A549 (cell line): Measurements from ENCODE around the gene PTPRE. TPM values are rescaled to one million over a fixed set of nuclear protein-coding genes. Genes with fewer than 3 reads are reported as not detected.
A peak's percentile ranks its signal among the peaks of the same experiment; 100 is the strongest.

Experiments used
- ATAC-seq, 2 experiments: fragments of 200-7000 bp in 1 of 2; fragments of >200 bp in 1 of 2; cut with Nextera tagmentation in 1 of 2; cut with Tn5 transposase in 1 of 2; 3 replicates each; pipeline versions ENCODE4 v1.8.0 to v1.9.1; 2018 to 2020; ENCODE audit warnings: mild to moderate bottlenecking in 1 of 2, moderate library complexity in 1 of 2
- CTCF ChIA-PET: fragments of 300-600 bp; sonication (Branson Sonifier 250); formaldehyde crosslinking; extraction: SDS; loops from one replicate; lab custom pipeline; 2021; ENCODE audit warnings: antibody characterized with exemption, inconsistent platforms; lab: Yijun Ruan, JAX
- POLR2A ChIA-PET: fragments of 350-600 bp; formaldehyde crosslinking; extraction: SDS; loops from one replicate; lab custom pipeline; 2021; ENCODE audit warnings: antibody characterized with exemption, inconsistent platforms; lab: Yijun Ruan, JAX
- DNase-seq, 2 experiments: peaks; one replicate each; pipeline versions ENCODE4 v3.0.0 to v3.0.0-alpha.2; 2011 to 2016; ENCODE audit warnings: low read depth in 1 of 2, low spot score in 1 of 2
- FAIRE-seq: peaks from 2 replicates; lab custom pipeline; 2011; peaks lifted over from hg19 to GRCh38; lab: Jason Lieb, UNC
- H3K27ac ChIP-seq, 2 experiments: fragments of >200 bp; sonication (Bioruptor Twin); formaldehyde crosslinking; 3 replicates each; pipeline ENCODE4 v1.5.1; 2016 to 2017
- H3K4me1 ChIP-seq: fragments of >200 bp; sonication (Bioruptor Twin); formaldehyde crosslinking; 3 replicates; pipeline ENCODE4 v1.6.1; 2016
- H3K4me2 ChIP-seq: fragments of >200 bp; sonication (Bioruptor Twin); formaldehyde crosslinking; 3 replicates; pipeline ENCODE4 v1.6.1; 2016
- H3K4me3 ChIP-seq: fragments of >200 bp; sonication (Bioruptor Twin); formaldehyde crosslinking; 3 replicates; pipeline ENCODE4 v1.5.1; 2016
- H3K9me3 ChIP-seq: fragments of >200 bp; sonication (Bioruptor Twin); formaldehyde crosslinking; 3 replicates; pipeline ENCODE4 v1.6.1; 2016
- ATOH8 ChIP-seq: fragments of 250-450 bp; sonication (Bioruptor Pico); IDR thresholded peaks from 2 replicates; pipeline ENCODE4 v1.5.0; 2020; ENCODE audit warnings: low read depth, mild to moderate bottlenecking, moderate library complexity
- CEBPB ChIP-seq, 2 experiments: fragments of >200 bp in 1 of 2; sonication (Bioruptor Twin) in 1 of 2; formaldehyde crosslinking in 1 of 2; IDR thresholded peaks; 2 replicates each; pipeline ENCODE4 v1.6.1; 2012 to 2016
- CHD2 ChIP-seq: fragments of 150-350 bp; IDR thresholded peaks from 2 replicates; pipeline ENCODE4 v1.6.1; 2014; ENCODE audit warnings: low read length; ENCODE audit not compliant: partially characterized antibody
- FOSB ChIP-seq: fragments of 250-450 bp; sonication (Bioruptor Pico); IDR thresholded peaks from 2 replicates; pipeline ENCODE4 v1.5.0; 2020; ENCODE audit warnings: mild to moderate bottlenecking, moderate library complexity
- FOXS1 ChIP-seq: fragments of 250-450 bp; sonication (Bioruptor Pico); IDR thresholded peaks from 2 replicates; pipeline ENCODE4 v1.5.0; 2020; ENCODE audit warnings: mild to moderate bottlenecking, moderate library complexity
- GATA3 ChIP-seq: IDR thresholded peaks from 2 replicates; pipeline ENCODE4 v1.6.1; 2012; ENCODE audit warnings: borderline replicate concordance
- HMGXB4 ChIP-seq: fragments of 250-450 bp; sonication (Bioruptor Pico); IDR thresholded peaks from 2 replicates; pipeline ENCODE4 v1.5.0; 2021; ENCODE audit warnings: mild to moderate bottlenecking, moderate library complexity, borderline replicate concordance
- HOXA7 ChIP-seq: fragments of 250-450 bp; sonication (Bioruptor Pico); IDR thresholded peaks from 2 replicates; pipeline ENCODE4 v1.5.0; 2020; ENCODE audit warnings: mild to moderate bottlenecking, moderate library complexity
- HOXB13 ChIP-seq: fragments of 250-450 bp; sonication (Bioruptor Pico); IDR thresholded peaks from 2 replicates; pipeline ENCODE4 v1.5.0; 2020; ENCODE audit warnings: low read depth, mild to moderate bottlenecking, moderate library complexity
- KDM1A ChIP-seq: fragments of 200-600 bp; sonication (generic); IDR thresholded peaks from 2 replicates; pipeline ENCODE4 v1.6.1; 2016; ENCODE audit warnings: low read depth, mild to moderate bottlenecking
- MAFK ChIP-seq: fragments of 450-650 bp; IDR thresholded peaks from 2 replicates; pipeline ENCODE4 v1.6.1; 2014; ENCODE audit not compliant: partially characterized antibody
- MAZ ChIP-seq: fragments of 150-350 bp; IDR thresholded peaks from 2 replicates; pipeline ENCODE4 v1.6.1; 2014; ENCODE audit warnings: antibody characterized with exemption, low read depth, low read length, borderline replicate concordance
- PBX3 ChIP-seq: IDR thresholded peaks from 2 replicates; pipeline ENCODE4 v1.6.1; 2012
- PHF8 ChIP-seq: fragments of 200-600 bp; sonication (generic); IDR thresholded peaks from 2 replicates; pipeline ENCODE4 v1.6.1; 2016; ENCODE audit warnings: low read depth, mild to moderate bottlenecking, antibody characterized with exemption, moderate library complexity, borderline replicate concordance
- RARB ChIP-seq: fragments of 250-450 bp; sonication (Bioruptor Pico); IDR thresholded peaks from 2 replicates; pipeline ENCODE4 v1.8.0; 2021; ENCODE audit warnings: mild to moderate bottlenecking, moderate library complexity
- RCOR1 ChIP-seq: fragments of 150-350 bp; IDR thresholded peaks from 2 replicates; pipeline ENCODE4 v1.6.1; 2014; ENCODE audit warnings: antibody characterized with exemption, low read length, low read depth
- REST ChIP-seq: fragments of 200-600 bp; sonication (generic); IDR thresholded peaks from 2 replicates; pipeline ENCODE4 v1.6.1; 2016; ENCODE audit warnings: antibody characterized with exemption, mild to moderate bottlenecking, moderate library complexity
- SMC3 ChIP-seq: fragments of >200 bp; sonication (Bioruptor Twin); formaldehyde crosslinking; IDR thresholded peaks from 3 replicates; pipeline ENCODE4 v1.6.1; 2018; ENCODE audit warnings: inconsistent platforms
- SREBF2 ChIP-seq: fragments of 450-650 bp; IDR thresholded peaks from 2 replicates; pipeline ENCODE4 v1.6.1; 2014; ENCODE audit warnings: mild to moderate bottlenecking, moderate library complexity
- TFCP2L1 ChIP-seq: fragments of 250-450 bp; sonication (Bioruptor Pico); IDR thresholded peaks from 2 replicates; pipeline ENCODE4 v1.5.0; 2021; ENCODE audit warnings: mild to moderate bottlenecking
- USF2 ChIP-seq: fragments of 450-650 bp; IDR thresholded peaks from 2 replicates; pipeline ENCODE4 v1.6.1; 2014; ENCODE audit warnings: antibody characterized with exemption
- WGBS: methylation state at CpG from one replicate; pipeline ENCODE4 v1.1.6; 2017; ENCODE audit errors: missing lambda C conversion rate; 5-methylcytosine and 5-hydroxymethylcytosine counted together
- polyA plus RNA-seq, 4 experiments: library from polyadenylated mRNA; depleted of rRNA in 3 of 4; stranded (reverse); fragments of >200 nt; fragmentation: RNase III in 1 of 4; extraction: RNeasy Plus Mini Kit Qiagen cat#74134 plus additional on column Dnase treatment in 1 of 4; gene quantifications; 2 replicates in 3 of 4; 3 replicates in 1 of 4; pipeline ENCODE4 v1.2.3, GENCODE V29; 2011 to 2017

Gene PTPRE
- polyA plus RNA-seq, 2 of the 4 experiments (the other 2 are of a cell fraction): 0.31 to 1.5 TPM

- H3K4me1 ChIP-seq: no peaks in the 10 kb centered on the region
- H3K4me2 ChIP-seq: no peak overlapping the region
- no peak overlapping the region for H3K27ac ChIP-seq
- POLR2A ChIA-PET: no interaction called here
- WGBS: 96% methylated on average over 13 of the region's 13 CpGs
- FAIRE-seq: no peak
- TF ChIP-seq REST (peak; percentile 62; the same call in 1 of the 2 replicates), TFCP2L1 (CRISPR knock-in tag) (no peak)
- no peaks in the 10 kb centered on the region for H3K9me3 ChIP-seq
- no peak for DNase-seq
- no peak for ATAC-seq
- H3K4me3 ChIP-seq: no peak overlapping the region
- CTCF ChIA-PET: interaction anchor here (0.6 to 1.4 kb wide), 3 partner anchors 36 to 245 kb away, joined by 3 to 8 read pairs (median 4); no protein-coding TSS in a partner anchor
Measured at GRCh38 chr10:128113026-128113425, 206.1 kb downstream of the PTPRE start.

GRCh38 chr10:128114901-128115300 is 208.0 kb downstream of the PTPRE start:
- H3K4me1 ChIP-seq: no peaks in the 10 kb centered on the region
- no peak for DNase-seq
- ChIA-PET CTCF (interaction anchor here (1.1 to 2.6 kb wide), 3 partner anchors 10 to 45 kb away, joined by 3 to 8 read pairs (median 6); no protein-coding TSS in a partner anchor), POLR2A (no interaction called here)
- WGBS: 90% methylated on average over 2 of the region's 2 CpGs
- H3K27ac ChIP-seq: no peak overlapping the region
- H3K4me2 ChIP-seq: no peak overlapping the region
- no peak for ATAC-seq
- H3K9me3 ChIP-seq: no peaks in the 10 kb centered on the region
- FAIRE-seq: no peak
- TF ChIP-seq SREBF2 (no peak), KDM1A (no peak), TFCP2L1 (CRISPR knock-in tag) (no peak)
- no peak overlapping the region for H3K4me3 ChIP-seq

GRCh38 chr10:128115356-128115755 is 208.5 kb downstream of the PTPRE start:
- no peak for FAIRE-seq
- ChIA-PET CTCF (interaction anchor here (1.1 to 2.6 kb wide), 4 partner anchors 10 to 46 kb away, joined by 3 to 8 read pairs (median 6); no protein-coding TSS in a partner anchor), POLR2A (no interaction called here)
- Histone ChIP-seq H3K9me3 (no peaks in the 10 kb centered on the region), H3K4me2 (no peak overlapping the region), H3K27ac (no peak overlapping the region)
- ATAC-seq: no peak
- DNase-seq: no peak
- TF ChIP-seq CEBPB (IDR thresholded peaks at IDR 0.05) (peak in 1 of 2 experiments; percentile 71; a peak in 2 of 4 replicates), RARB (CRISPR knock-in tag) (no peak), MAFK (no peak)
- TF ChIP-seq, all 56 proteins: peak for 1
- no peaks in the 10 kb centered on the region for H3K4me1 ChIP-seq
- no peak overlapping the region for H3K4me3 ChIP-seq
- WGBS: 97% methylated on average over 8 of the region's 8 CpGs

GRCh38 chr10:128116187-128116586 is 209.3 kb downstream of the PTPRE start:
- no peak for DNase-seq
- POLR2A ChIA-PET: no interaction called here

More at GRCh38 chr10:128116187-128116586, 209.3 kb downstream of the PTPRE start:
- no peak overlapping the region for H3K4me3 ChIP-seq
- FAIRE-seq: no peak
- H3K4me1 ChIP-seq: no peaks in the 10 kb centered on the region
- ATAC-seq: no peak
- no peaks in the 10 kb centered on the region for H3K9me3 ChIP-seq
- 94% methylated on average over 4 of the region's 4 CpGs for WGBS
- CTCF ChIA-PET: interaction anchor here (1.1 to 2.6 kb wide), 5 partner anchors 7 to 47 kb away, joined by 3 to 8 read pairs (median 5); no protein-coding TSS in a partner anchor
- H3K27ac ChIP-seq: no peak overlapping the region
- TF ChIP-seq FOSB (CRISPR knock-in tag) (no peak), ATOH8 (no peak), HMGXB4 (CRISPR knock-in tag) (no peak), PHF8 (no peak), SREBF2 (no peak), MAFK (no peak), SMC3 (no peak), HOXB13 (CRISPR knock-in tag) (no peak), USF2 (no peak), GATA3 (no peak), HOXA7 (CRISPR knock-in tag) (no peak), PBX3 (no peak), MAZ (no peak), CHD2 (no peak), FOXS1 (CRISPR knock-in tag) (no peak), RCOR1 (no peak)
- no peak overlapping the region for H3K4me2 ChIP-seq
